Stimulated activated CD8-positive, alpha-beta memory T cell treated with anti-CD3 and anti-CD28 coated beads, Interleukin-2, amount 100 ng/mL, for 48 hours (primary cell): ENCODE results near the gene SLC15A4.

Experiments
- DNase-seq, 2 donors: peaks; one replicate each; pipeline ENCODE4 v3.0.0-alpha.2; 2020; ENCODE audit warnings: low read depth in 2 of 2

Gene SLC15A4

DNA sequence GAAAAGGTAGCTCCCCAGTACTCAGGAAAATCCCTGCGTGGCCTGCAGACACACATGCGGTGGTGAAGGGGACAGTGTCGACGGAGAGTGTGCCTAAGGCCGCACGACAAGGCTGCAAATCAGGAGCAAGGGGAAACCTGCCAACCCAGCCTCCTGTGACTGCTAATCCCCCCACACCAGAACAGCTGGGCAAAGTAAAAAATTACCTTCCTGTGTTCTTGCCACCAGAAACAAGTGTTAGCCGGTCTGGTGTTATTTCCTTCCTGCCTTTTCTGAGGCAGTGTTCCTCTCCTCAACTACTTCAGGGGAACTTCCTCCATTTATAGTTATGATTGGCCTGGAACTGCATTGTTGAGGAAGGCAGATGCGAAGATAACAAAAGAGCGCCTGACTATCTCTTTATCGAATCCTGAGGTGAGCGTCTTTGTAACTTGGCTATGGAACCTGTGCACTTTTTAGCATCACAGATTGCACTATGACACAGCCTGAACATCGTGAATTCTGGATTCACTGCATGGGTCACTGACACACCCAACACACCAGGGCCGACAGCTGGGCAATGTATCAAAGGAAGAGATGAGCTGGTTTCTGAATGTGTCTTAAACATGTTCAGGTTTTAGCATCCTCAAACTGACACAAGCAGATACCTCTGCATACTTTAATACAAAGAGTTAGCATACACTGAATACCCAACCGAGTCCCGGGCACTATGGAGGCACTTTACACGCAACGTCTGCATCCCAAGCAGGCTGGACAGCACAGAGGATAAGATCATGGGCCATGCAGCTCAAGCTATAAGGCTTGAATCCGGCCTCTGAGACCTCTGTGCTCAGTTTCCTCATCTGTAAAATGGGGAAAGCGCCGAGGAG is 28.9 kb downstream of the SLC15A4 start:
- no peak for DNase-seq

DNA sequence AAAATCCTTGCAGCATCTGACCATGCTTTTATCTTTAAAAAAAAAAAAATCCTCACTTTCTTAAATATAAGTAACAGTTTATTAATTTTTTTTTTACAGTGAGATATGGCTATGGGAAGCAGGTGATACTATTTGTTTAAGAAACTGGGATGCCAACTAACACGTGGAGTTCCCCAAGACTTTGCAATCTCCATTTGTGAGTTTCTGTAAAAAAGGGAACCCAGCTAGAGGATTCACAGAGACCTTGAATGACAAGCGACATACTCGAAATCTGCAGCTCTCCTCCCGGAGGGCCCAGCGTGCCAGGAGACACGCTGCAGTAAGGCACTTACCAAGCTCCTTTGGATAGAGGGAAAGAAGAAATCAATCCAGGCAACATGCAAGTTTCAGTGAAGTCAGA is 30.1 kb downstream of the SLC15A4 start:
- no peak for DNase-seq

DNA sequence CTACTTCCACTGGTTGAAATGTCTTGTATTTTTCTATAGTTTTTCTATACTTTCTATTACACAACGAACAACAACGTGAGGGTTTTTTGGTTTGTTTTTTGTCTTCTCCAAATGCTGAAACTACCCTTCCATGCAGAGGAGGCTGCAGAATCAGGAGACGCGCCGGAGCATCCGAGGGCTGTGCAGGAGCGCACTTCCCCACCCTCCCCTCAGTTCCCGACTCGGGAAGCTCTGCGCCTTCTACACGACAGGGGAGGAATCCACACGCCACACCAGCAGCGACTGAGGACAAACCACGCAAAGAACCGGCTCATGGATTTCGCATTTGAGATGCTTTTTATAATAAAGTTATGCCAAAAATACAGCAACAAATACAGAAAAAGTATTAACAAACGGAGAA is 30.9 kb downstream of the SLC15A4 start:
- DNase-seq: no peak

DNA sequence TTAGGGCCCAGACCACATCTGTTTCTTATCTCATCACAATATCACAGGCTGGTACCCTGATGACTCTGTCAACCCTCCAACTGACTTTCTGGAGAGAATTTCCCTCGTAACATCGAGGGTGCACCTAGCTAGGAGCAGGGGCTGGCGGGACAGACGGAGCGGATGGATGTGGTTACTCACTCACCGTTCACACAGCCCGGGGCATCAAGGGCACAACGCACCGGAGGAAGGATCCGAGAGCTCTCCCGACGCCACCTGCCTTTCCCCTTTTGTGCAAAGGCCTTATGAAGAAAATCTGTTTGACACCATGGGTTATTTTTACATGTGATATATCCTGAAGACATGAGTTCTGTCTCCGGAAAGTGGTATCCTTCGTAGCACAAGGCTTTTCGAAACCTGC is 31.4 kb downstream of the SLC15A4 start:
- no peak for DNase-seq

DNA sequence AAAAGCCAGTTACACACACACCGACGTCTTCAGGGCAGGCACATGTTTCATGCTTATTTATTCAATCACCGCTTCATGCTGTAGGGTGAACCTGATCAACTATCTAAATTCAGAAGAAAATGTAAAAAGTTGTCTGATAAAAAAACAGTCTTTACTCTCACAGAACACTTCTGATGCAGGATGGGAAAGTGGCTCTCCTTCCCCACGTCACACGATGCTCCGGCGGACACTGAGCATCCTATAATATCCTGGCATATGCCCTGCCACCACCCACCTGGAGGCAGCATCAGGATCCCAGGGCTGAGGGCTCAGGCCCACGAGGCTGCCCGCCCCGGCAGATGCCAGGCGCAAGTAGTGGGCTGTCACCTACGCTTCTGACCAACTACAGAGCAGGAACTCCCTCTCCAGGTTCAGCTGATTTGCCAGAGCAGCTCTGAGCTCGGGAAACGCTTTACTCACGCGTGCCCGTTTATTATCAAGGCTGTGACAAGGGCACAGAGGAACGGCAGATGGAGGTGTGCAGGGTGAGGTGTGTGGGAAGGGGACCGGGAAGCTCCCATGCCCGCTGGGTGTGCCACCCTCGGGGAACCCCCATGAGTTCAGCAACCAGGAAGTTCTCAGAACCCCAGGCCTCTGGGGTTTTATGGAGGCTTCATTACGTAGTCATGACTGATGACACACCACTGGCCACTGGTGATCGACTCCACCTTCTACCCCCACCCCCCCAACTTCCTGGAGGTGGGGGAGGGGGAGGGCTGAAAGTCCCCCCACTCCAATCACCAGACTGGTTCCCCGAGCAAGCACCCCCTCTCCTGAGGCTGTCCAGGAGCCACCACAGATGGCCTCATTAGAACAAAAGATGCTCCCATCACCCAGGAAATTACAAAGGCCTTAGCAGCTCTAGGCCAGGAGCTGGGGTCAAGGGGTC is 32.1 kb downstream of the SLC15A4 start:
- no peak for DNase-seq

DNA sequence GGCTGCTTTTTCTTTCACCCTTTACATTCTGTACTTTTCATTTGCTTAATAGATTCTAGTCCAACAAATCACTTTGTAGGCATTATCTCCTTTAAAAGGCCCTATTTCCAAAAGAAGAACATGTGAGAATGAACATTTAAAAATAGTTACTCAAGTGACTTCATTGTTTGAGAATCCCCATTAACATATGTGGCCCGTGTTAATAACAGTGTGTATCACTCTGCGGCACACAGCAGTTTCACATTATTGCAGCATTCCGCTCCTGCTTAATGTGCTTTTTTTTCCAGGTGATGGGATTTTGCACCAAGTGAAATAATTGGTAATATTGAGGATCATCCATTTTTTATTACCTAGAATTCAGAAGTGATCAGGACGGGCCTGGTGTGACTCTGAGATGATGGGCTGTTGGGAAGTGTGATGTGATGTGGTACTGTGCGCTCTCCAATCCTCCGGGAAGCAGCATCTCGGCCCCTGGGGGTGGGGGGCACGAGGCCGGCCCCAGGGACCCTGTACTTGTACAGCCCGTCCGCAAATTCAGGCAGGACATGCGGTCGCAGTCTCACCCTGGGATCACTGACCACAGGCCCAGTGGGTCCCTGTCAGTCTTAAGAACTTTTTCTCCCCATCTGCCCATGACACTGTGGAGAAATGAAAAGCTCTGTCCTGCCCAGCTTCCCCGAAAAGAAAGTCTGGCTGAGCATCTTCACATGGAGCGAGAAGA is 32.9 kb downstream of the SLC15A4 start:
- no peak for DNase-seq

DNA sequence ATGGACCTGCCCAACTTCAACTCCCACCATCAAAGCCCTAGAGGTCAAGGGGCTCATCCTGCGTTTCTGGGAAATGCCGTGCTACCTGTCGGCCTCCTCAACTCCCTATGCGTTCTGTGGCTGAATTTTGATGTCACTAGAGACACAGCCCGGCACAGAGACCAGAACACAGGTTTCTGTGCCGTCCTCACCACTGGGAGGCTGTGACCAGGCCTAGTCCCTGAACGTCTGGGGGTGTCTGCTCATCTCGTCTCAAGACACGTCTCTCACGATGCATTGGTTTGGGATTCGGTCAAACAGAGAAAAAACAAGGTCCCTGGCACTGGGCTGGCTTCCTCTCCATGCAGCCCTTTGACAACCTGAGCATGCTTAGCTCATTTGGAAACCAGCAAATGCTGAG is 33.5 kb downstream of the SLC15A4 start:
- DNase-seq: no peak

DNA sequence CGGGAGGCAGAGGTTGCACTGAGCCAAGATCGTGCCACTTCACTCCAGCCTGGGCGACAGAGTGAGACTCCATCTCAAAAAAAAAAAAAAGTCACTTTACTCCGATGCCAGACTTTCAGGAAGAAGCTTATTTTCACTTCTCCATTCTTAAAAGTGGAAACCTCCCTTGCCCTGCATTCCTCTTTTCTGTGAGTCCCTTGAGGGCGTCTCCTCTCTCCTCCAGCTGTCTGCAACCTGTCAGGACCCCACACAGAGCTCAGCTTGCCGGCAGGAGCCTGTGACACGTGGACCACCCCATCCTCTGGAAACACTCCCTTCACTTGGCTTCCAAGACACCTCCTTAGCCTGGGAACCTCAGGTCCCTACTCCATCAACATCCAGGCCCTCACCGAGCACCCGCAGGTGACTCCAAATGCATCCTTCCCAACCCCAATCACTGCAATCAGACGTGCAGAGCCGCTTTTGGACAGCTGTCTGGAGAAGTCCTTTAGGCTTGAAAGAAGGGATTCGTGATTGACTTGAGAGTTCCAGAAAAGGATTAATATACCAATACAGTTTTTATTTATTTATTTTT is 34.3 kb downstream of the SLC15A4 start:
- DNase-seq: no peak

DNA sequence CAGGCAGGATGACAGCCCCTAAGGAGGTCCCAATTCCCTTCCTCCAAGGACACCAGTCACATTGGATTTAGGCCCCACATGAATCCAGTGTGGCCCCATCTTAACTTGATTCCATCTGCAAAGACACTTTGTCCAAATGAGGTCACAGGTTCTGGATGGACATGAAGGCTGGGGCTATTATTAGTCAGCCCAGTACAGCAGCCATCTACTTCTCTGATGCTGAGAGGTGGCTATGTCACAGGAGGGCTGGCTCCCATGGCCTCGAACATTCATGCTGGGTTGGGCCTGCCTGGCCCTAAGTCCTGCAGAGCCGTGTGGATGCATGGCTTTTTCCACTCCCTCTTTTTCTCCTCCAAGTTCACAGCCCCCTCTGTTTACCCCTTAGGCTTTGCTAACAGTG is 35.9 kb downstream of the SLC15A4 start:
- DNase-seq: no peak

DNA sequence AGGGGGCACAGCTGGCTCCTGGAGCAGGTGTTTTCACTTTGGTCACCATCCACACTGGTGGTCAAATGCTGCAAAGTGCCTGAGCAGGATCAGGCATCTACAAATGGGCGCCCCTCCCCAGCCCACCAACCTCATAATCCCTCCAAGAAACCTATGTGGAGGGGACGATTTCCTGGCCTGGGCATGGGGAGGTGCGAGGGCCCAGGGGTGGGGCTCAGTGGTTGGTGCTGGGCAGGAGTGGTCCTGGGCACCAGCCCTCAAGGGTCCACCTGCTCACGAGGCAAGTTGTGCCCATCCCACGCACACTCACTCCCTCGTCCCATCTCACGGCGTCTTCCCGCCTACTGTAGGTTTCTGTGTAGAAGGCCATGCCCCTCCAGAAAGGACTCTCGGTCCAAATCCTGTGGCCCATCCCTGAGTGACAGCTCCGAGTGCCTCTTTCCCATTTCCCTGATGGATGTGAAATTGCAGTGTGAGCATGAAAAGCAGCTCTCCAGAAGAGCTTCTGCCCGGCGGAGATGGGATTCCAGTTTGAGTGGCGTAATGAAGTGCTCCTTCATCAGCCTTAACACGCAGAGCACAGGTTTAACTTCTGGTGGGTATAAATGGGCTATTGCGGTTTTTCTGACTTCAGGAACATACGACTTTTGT is 36.9 kb downstream of the SLC15A4 start:
- no peak for DNase-seq

DNA sequence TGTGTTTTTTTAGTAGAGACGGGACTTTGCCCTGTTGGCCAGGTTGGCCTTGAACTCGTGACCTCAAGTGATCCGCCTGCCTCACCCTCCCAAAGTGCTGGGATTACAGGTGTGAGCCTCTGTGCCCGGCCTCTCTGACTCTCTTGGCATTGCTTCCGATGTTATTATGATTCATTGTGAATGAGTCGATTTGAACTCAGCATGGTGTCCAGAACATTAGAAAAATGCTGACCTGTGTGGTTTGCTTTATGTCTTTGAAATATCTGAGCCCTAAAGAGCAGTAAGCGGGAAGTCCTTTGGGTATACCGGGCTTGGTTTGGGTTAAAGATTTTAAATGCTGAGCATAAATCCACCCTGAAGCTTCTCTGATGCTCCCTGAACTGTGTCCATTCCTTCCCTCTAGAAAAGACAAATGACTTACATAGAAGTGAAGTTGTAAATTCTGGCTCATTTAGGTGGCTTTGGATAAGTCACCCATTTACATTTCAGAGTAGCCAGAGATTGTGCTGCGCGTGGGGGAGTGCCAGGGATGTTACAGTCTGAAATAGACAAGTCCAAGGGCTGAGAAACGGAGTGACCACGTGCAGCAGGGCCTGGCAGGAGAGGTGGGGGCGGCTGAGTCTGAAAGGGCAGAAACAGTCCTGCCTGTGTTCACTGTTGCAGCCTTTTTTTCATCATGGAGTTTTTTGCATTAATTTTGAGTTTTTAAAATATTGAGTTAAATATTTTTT is 39.6 kb downstream of the SLC15A4 start:
- no peak for DNase-seq

DNA sequence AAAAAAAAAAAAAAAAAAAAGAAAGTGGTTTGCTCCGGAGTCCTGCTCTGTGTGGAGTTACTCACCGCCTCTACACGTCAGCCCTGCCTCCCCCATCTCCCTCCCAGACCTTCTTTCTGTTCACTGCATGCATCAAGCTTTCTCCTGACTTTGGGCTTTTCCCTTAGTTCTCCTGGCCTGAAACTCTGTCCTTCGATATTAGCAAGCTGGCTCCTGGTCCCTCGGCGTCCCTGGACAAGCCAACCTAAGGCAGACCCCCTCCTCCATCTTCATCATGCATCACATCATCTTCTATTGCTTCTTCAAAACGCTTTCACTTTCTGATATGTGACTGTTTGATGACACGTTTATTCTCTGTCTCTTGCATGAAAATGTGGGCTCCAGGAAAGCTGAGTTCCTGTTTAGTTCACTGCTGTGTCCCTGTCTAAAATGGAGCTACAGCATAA is 40.6 kb downstream of the SLC15A4 start:
- peak in 1 of 2 donors; percentile 6 for DNase-seq

DNA sequence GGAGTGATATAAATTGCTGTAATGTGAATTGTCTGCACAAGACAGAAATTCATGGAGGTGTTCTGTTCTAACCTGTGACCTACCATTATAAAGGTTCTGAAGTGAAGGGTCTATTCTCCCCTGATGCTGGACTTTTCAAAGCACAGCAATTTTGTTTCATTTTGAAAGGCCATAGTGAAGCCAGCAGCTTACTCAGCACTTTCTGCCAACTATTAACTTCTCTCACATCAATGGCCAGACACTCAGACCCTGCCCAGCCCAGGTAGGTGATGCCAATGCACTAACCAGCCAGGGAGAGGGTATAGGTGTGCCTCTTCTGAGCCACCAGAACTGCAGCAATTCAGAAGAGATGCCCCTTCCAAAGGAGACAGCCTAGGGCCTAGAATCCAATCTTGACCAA is 43.9 kb downstream of the SLC15A4 start:
- no peak for DNase-seq

DNA sequence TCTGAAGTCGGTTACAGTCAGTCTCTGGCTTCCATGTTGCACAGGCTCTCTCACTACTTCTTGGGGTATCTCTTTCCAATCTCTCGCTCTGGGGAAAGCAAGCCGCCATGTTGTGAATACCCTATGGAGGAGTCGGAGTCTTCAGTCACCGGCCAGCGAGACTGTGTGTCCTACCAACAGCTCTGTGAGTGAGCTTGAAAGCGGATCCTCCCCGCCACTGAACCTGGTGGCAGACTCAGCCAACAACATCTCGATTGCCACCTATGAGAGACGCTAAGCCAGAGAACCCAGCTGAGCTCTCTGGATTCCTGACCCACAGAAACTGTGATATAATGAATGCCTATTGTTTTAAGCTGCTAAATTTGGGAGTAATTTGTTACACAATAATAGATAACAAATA is 51.5 kb downstream of the SLC15A4 start:
- no peak for DNase-seq

DNA sequence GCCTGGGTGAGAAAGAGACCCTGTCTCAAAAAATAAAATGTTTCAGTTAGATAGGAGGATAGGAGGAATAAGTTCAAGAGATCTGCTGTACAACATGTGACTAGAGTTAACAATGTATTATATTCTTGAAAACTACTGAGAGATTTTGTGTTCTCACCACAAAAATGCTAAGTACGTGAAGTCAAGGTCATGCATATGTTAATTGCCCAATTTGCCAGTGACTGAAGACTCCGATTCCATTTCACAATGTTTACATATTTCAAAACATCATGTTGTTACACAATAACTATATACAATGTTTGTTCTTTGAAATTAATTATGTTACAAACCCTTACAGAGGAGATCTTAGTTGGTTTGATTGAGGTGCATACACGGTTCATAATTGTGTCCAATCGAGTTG is 52.1 kb downstream of the SLC15A4 start:
- DNase-seq: no peak

DNA sequence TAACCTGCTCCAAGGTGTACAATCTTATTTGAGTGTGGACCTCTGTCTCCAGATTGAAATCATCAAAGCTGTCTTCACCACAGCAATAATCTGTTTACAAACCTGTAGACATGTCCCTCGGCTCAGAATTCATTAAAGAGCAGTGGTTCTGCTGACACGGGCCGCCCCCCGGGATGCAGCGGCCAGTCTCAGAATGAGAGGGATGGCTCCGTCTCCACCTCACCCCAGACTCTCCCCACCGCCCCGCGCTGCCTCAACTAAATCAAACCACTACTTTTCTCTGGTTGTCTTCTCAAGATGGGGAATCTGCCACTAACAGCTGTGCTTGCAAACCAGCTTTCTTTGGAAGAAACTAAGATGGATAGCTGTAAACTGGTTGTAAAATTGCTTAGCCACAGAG is 56.2 kb downstream of the SLC15A4 start:
- no peak for DNase-seq

DNA sequence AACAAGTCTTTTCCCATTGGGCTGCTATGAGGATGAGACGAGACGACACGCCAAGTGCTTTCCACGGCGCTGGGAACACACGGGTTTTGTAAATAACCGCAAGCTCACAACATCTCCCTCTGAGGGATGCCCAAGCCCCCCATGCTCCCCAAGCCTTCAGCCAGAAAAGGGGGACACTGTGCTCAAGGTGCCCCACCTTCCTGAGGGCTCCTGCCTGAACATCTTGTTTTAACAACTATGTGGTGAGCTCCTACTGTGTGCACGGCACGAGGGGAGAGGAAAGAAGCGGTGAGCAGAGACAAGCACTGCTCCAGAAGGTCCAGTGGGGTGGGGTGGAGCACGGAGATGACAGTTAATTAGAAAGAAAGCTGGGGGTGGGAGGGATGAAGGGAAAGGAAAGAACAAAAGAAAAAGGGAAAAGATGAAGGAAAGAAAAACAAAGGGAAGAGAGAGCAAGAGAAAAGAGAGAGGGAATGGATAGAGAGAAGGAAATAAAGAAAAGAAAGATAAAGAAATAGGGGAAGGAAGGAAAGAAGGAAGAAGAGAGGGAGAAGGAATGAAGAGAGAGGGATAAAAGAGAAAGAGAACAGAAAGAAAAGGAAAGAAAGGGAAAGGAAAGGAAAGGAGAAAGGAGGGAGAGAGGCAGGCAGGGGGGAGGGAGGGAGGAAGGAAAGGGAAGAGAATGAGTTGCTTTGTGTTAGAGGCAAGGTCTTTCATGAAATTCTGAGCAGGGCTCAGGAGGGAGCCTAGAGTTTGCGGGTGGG is 56.8 kb downstream of the SLC15A4 start:
- DNase-seq: no peak

DNA sequence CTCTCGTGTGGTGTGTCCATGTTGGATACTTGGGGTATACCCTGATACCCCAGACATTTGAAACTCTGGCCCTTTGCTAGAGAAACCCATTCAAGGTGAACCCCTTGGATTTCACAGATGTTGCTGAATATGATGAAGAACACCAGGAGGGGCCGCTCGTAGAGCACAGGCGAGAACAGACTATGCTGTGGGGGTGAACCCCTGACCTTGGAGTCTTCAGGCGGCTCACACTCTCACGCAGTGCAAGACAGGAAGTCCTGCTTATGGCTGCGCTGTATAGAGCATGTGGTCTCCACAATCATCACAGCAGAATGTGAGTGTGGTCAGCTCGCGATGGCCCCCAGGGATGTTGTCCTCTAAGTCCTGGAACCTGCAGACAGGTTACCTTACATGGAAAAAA is 60.4 kb downstream of the SLC15A4 start:
- DNase-seq: no peak

DNA sequence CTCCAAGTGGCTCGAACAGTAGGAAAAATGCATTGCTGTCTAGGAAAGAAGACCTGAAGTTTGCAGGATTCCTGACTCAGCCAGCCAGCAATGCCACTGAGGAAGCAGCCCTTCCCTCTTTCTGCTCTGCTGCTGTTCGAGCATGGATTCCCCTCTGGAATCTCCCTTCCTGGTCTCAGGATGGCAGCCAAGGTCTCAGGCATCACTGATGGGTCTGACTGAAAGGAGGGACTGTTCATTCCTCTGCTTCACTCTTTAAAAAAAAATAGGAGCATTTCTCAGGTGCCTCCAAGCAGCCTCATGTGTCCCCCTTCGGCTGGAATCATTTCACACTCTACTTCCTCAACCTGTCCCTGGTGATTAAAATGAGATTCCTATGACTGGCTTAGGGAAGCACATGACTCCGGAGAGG is 62.4 kb downstream of the SLC15A4 start:
- DNase-seq: no peak

DNA sequence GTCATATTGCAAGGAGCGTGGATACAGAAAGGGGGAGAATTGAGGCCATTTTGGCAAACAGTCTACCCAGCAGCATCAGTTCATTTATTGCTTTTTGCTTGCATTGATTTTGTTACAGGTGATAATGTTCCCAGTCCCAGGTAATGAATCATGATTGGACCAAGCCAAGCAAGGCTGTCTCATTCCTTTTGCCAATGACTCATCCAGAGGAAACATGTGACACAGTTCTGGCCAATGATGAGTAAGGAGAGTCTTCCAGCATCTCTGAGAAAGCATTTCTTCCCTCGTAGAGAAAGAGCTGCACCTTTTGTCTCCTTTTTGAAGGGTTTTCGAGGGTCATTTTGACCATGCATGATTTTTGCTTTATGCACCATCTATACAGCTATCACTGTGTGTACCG is 68.2 kb downstream of the SLC15A4 start:
- no peak for DNase-seq
